ENCODE results near the gene ARMC3. TPM values are rescaled to one million over a fixed set of nuclear protein-coding genes. Genes with fewer than 3 reads are reported as not detected.

The ARMC3 gene
- total and polyA plus RNA-seq, 9 of the 15 experiments (the other 6 are each of a cell fraction or from before 2014, with no cell fraction given), result 0.33 to 1.1 (median 0.62) TPM

DNA sequence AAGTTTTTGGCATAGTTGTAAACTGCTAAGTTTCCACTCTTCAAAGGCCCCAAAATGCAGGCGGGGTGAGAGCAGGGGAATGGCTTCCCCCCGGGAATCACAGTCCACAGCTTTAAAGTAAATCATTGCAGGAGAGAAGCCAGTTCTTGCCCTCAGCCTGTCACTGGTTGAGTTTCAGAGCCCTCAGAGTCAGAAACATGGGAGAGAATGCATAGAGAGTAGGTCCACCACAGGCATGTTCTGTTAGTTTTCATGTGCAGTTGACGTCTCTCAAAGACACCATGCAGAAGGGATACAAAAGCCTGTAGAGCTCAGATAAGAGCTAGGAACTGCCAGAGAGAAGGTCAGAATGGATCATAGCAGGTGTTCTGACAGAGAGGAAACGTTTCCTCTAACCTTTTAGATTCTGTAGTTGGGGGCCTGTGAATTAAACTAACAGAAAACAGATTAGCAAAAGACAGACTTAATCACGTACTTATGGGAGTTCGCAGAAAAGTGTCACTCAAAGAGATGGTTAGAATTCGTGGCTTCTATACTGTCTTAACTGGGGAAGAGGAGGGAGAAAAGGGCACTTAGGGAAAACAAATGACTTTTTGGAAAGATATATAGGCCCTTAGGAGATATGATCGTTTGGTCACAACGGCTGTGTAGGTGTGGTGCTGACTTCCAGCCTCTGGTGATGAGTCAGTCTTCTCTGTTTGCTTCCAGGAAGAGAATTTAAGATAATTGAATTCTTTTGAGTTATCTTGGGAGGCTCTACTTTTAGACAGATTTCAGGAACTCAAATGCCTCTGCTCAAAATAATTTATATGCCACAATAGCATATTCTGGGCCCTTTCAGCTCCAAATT lies 119.6 kb downstream of the ARMC3 start (continued):
- no peak for TF ChIP-seq CBX8 (IDR thresholded peaks at IDR 0.05; ENCODE audit: borderline replicate concordance, extremely low read depth, low read depth, low read length, poor library complexity, severe bottlenecking)
- TF ChIP-seq HNRNPUL1 (IDR thresholded peaks at IDR 0.05; ENCODE audit: low read length), result no peak
- no peak for TF ChIP-seq FOXJ2 (tag; IDR thresholded peaks at IDR 0.05)
- TF ChIP-seq SOX6 (IDR thresholded peaks at IDR 0.05), result peak; percentile 95
- no peak for TF ChIP-seq ILK (tag; IDR thresholded peaks at IDR 0.05; ENCODE audit: borderline replicate concordance, low read depth)
- no peak for TF ChIP-seq SMC3 (conservative IDR thresholded peaks at IDR 0.05; ENCODE audit: insufficient read depth, low read depth, low read length)
- peak; percentile 72 for TF ChIP-seq CC2D1A (IDR thresholded peaks at IDR 0.05)
- no peak for TF ChIP-seq SRSF1 (IDR thresholded peaks at IDR 0.05; ENCODE audit: low read depth, low read length)
- TF ChIP-seq TRIM25 (IDR thresholded peaks at IDR 0.05; ENCODE audit: borderline replicate concordance), result no peak
- TF ChIP-seq ZNF699 (CRISPR knock-in tag; IDR thresholded peaks at IDR 0.05; ENCODE audit: insufficient replicate concordance), result no peak
- peak; percentile 84 for TF ChIP-seq TEAD4 (IDR thresholded peaks at IDR 0.05; ENCODE audit: low read length)
- no peak for TF ChIP-seq TEAD4 (CRISPR knock-in tag; IDR thresholded peaks at IDR 0.05; ENCODE audit: borderline replicate concordance)
- no peak for TF ChIP-seq SLC30A9 (CRISPR knock-in tag; IDR thresholded peaks at IDR 0.05)
- TF ChIP-seq, protein P1, sequence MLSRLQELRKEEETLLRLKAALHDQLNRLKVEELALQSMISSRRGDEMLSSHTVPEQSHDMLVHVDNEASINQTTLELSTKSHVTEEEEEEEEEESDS (CRISPR knock-in tag; IDR thresholded peaks at IDR 0.05), result no peak
- TF ChIP-seq ZBTB17 (CRISPR knock-in tag; IDR thresholded peaks at IDR 0.05), result 0 out of 2 replicates have a peak, but pooled peaks have one; percentile 47
- TF ChIP-seq CXXC5 (CRISPR knock-in tag; IDR thresholded peaks at IDR 0.05), result peak; percentile 67
- TF ChIP-seq E2F3 (CRISPR knock-in tag; IDR thresholded peaks at IDR 0.05), result no peak
- TF ChIP-seq NRF1 (conservative IDR thresholded peaks at IDR 0.05 in 1 of 2, IDR thresholded peaks at IDR 0.05 in 1 of 2), result 0 out of 4 replicates have a peak, but pooled peaks have one; percentile 10 to 12
- no peak for TF ChIP-seq SRSF7 (optimal IDR thresholded peaks at IDR 0.05; ENCODE audit: low read depth, low read length)
- TF ChIP-seq RBM17 (IDR thresholded peaks at IDR 0.05; ENCODE audit: borderline replicate concordance, low read depth, low read length), result no peak
- TF ChIP-seq HDAC8 (tag; IDR thresholded peaks at IDR 0.05), result peak; percentile 73; the same call in 1 of the 2 replicates
- TF ChIP-seq ATF3 (IDR thresholded peaks at IDR 0.05), result peak; percentile 91
- 0 out of 2 replicates have a peak, but pooled peaks have one; percentile 41 for TF ChIP-seq ATF3 (CRISPR knock-in tag; conservative IDR thresholded peaks at IDR 0.05)
- 0 out of 2 replicates have a peak, but pooled peaks have one; percentile 28 for TF ChIP-seq BHLHE40 (IDR thresholded peaks at IDR 0.05; ENCODE audit: low read length)
- no peak for TF ChIP-seq PTRF (tag; IDR thresholded peaks at IDR 0.05)
- peak; percentile 78; the same call in 1 of the 2 replicates for TF ChIP-seq ZNF589 (CRISPR knock-in tag; IDR thresholded peaks at IDR 0.05; ENCODE audit: low read depth)
- TF ChIP-seq BCOR (IDR thresholded peaks at IDR 0.05), result peak; percentile 24; the same call in 1 of the 2 replicates

All from K562 (cell line).